Measurements from ENCODE around the gene ATXN7L1. TPM values are rescaled to one million over a fixed set of nuclear protein-coding genes. Genes with fewer than 3 reads are reported as not detected.

The ATXN7L1 gene
- total RNA-seq, 4 donors from 2014 or later = 12.3 to 28.8 (median 21.0) TPM

DNA sequence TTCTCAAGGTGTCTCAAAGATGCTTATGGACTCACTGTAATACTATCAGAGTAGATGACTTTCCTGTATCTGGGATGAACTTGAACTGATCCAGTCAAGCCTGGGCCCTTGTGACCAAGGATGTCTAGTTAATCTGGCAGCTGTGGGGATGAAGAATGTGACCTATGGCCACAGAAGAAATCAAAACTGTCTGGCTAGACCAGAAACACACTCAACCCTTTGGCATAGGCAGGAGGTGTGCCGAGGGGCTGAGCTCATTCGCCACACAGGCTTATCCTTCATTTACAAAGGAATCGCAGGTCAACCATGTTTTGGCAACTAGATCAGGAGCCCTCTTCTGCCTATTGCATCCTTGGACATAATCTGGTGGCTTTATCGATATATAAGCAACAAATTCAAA is 110.6 kb downstream of the ATXN7L1 start:
- Histone ChIP-seq H3K4me1 (peaks cover 0 to 4% (median 0%) of the 10 kb centered on the region in 4 donors), H3K27me3 (no peaks in the 10 kb centered on the region), H3K27ac (no peak overlapping the region), H3K9me3 (no peaks in the 10 kb centered on the region), H3K36me3 (no peaks in the 10 kb centered on the region), H3K4me3 (no peak overlapping the region)
- TF ChIP-seq POLR2A (IDR thresholded peaks at IDR 0.05) = no peak
- TF ChIP-seq EP300 (IDR thresholded peaks at IDR 0.05; ENCODE audit: low read depth) = no peak
- TF ChIP-seq POLR2AphosphoS5 (IDR thresholded peaks at IDR 0.05) = no peak
- TF ChIP-seq, protein P1, sequence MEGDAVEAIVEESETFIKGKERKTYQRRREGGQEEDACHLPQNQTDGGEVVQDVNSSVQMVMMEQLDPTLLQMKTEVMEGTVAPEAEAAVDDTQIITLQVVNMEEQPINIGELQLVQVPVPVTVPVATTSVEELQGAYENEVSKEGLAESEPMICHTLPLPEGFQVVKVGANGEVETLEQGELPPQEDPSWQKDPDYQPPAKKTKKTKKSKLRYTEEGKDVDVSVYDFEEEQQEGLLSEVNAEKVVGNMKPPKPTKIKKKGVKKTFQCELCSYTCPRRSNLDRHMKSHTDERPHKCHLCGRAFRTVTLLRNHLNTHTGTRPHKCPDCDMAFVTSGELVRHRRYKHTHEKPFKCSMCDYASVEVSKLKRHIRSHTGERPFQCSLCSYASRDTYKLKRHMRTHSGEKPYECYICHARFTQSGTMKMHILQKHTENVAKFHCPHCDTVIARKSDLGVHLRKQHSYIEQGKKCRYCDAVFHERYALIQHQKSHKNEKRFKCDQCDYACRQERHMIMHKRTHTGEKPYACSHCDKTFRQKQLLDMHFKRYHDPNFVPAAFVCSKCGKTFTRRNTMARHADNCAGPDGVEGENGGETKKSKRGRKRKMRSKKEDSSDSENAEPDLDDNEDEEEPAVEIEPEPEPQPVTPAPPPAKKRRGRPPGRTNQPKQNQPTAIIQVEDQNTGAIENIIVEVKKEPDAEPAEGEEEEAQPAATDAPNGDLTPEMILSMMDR (IDR thresholded peaks at IDR 0.05) = no peak
- intact Hi-C loops (cut with DNase I; ENCODE audit: low total_unique reads) = no loop called here
- 92% methylated on average over 4 of the region's 4 CpGs; no CpG with 5 or more reads in 1 of the 2 donors for WGBS, 2 donors (ENCODE audit: low coverage in 1 of 2)
- in situ Hi-C loops (cut with MboI; ENCODE audit: low pct_ligation_motif_present in 1 of 4, low pct_unique_long_range_greater_than_20kb in 1 of 4, low sequenced_read_pairs in 3 of 4) = loop anchor here (10.0 to 25.0 kb wide), 4 partner anchors 239 to 396 kb away; no protein-coding TSS in a partner anchor
- DNase-seq = no peak

DNA sequence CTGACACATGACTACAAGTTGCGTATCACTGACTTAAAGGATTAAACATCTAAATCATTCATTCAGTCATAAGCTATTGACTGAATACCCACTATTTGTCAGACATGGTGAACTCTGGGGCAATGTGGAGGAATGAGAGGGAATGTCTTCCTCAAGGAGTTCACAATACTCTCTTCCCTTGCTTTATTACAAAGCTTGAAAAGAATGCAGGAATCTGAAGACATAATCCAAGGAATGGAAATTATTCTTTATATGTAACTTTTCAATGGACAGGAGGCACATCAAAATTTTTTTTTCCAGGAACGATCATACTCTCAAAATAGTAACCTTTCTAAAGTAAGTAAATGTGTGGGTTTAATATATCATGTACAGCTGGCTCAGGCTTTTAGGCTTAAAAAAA is 111.9 kb downstream of the ATXN7L1 start:
- Histone ChIP-seq H3K9me3 (no peaks in the 10 kb centered on the region), H3K27ac (no peak overlapping the region), H3K27me3 (no peaks in the 10 kb centered on the region), H3K36me3 (no peaks in the 10 kb centered on the region), H3K4me3 (no peak overlapping the region), H3K4me1 (peaks cover 4 to 9% (median 5%) of the 10 kb centered on the region in 4 donors)
- WGBS, 2 donors (ENCODE audit: low coverage in 1 of 2) = 86% methylated on average over 2 of the region's 2 CpGs; no CpG with 5 or more reads in 1 of the 2 donors
- intact Hi-C loops (cut with DNase I; ENCODE audit: low total_unique reads) = loop anchor here (5.0 kb wide), 2 partner anchors 113 to 278 kb away; partner anchors contain the start of gene ATXN7L1
- DNase-seq = no peak
- no peak for TF ChIP-seq EP300 (IDR thresholded peaks at IDR 0.05; ENCODE audit: low read depth)
- TF ChIP-seq POLR2A (IDR thresholded peaks at IDR 0.05) = no peak
- TF ChIP-seq, protein P1 (IDR thresholded peaks at IDR 0.05) = no peak
- TF ChIP-seq POLR2AphosphoS5 (IDR thresholded peaks at IDR 0.05) = no peak
- in situ Hi-C loops (cut with MboI; ENCODE audit: low pct_ligation_motif_present in 1 of 4, low pct_unique_long_range_greater_than_20kb in 1 of 4, low sequenced_read_pairs in 3 of 4) = loop anchor here (10.0 to 25.0 kb wide), 4 partner anchors 240 to 398 kb away; no protein-coding TSS in a partner anchor

DNA sequence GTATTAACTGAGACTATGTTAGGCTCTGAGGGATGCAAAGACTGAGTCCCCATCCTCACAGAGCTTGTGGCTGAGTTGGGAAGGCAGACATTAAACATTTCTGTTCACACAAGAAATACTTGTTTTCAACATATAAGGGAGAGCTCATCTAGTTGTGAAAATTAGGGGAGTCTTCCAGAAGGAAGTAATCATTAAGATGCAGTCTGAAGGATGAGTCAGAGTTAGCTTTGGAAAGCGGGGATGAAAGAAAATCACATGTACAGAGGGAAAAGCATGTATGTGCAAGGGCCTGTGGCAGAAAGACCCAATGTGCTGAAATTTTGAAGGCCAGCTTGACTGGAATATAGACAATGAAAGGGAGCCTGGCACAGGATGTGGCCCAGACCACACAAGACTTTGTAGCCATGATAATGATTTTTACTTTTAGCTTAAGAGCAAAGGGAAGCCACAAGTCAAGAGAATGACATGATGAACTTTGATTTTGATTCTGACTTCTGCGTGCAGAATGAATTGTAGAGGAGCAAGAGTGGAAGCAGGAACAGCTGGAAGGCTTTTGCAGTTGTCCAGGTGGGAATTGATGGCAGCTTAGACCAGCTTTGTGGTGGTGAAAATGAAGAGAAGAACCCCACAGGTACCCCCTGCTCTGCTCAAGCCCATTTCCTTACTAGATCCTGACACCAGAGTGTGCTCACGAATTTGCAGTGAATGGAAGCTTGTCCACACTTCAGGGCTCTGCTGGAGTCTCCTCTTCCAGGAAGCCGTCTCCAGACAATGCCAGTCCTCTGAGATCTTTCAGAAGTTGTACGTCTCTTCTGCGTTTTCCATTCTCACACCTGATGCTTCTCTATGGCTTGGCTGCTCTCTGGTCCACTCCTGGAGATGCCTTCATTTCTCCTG is 115.6 kb downstream of the ATXN7L1 start:
- Histone ChIP-seq H3K4me3 (no peak overlapping the region), H3K27ac (no peak overlapping the region), H3K9me3 (no peaks in the 10 kb centered on the region), H3K4me1 (peaks cover 5 to 12% (median 6%) of the 10 kb centered on the region in 4 donors), H3K27me3 (no peaks in the 10 kb centered on the region), H3K36me3 (no peaks in the 10 kb centered on the region)
- intact Hi-C loops (cut with DNase I; ENCODE audit: low total_unique reads) = loop anchor here (5.0 kb wide), 2 partner anchors 117 to 282 kb away; partner anchors contain the start of gene ATXN7L1
- TF ChIP-seq POLR2A (IDR thresholded peaks at IDR 0.05) (no peak), EP300 (IDR thresholded peaks at IDR 0.05; ENCODE audit: low read depth) (no peak), POLR2AphosphoS5 (IDR thresholded peaks at IDR 0.05) (no peak)
- TF ChIP-seq, protein P1 (IDR thresholded peaks at IDR 0.05) = no peak
- 87% methylated on average over 6 of the region's 6 CpGs for WGBS, 2 donors (ENCODE audit: low coverage in 1 of 2)
- no peak for DNase-seq
- in situ Hi-C loops (cut with MboI; ENCODE audit: low pct_ligation_motif_present in 1 of 4, low pct_unique_long_range_greater_than_20kb in 1 of 4, low sequenced_read_pairs in 3 of 4) = loop anchor here (10.0 to 25.0 kb wide), 4 partner anchors 244 to 402 kb away; no protein-coding TSS in a partner anchor
